ENCODE results near the gene PIK3CG.

Gene PIK3CG

DNA sequence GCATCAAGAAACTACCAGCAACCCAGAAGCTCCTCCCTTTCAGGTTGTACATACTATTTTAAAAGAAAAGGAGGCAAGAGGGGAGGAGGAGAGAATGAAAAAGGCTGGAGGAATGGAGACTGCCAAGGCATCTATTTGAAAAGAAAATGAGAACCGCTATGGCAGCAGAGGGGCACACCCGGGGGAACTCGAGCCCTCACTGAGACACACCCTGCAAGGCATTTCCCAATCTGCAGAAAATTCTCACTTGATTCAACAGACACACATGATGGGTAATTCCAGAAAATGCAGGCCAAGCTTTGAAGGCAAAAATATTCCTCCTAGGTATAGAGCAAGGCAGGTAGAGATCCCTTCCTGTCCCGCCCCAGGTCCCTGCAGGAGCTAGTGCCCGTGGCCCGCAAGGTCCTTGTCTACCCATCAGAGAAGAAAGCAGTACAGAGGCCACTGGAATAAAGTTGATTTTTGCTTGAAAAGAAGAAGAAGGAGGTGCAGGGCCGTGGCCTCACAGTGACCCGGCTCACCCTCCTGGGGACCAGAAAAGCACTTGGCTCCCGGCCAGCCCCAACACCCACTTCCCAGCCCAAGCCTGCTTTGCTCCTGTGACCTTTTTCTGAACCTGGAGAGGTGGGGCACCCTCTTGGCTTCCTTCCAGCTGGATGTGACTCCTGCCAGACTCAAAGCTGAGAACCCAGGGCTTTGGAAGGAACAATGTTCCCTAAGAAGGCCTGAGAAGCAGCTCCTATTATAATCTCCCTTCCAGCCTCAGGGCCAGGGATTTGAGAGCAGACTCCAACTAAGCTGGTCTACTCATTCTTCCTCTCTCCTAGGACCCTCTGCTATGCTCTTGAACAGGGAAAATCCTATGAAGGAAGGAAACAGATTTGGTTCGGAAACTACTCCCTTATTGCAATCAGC lies 6.2 kb upstream of the PIK3CG start:
- DNase-seq (ENCODE audit: low spot score), result no peak

DNA sequence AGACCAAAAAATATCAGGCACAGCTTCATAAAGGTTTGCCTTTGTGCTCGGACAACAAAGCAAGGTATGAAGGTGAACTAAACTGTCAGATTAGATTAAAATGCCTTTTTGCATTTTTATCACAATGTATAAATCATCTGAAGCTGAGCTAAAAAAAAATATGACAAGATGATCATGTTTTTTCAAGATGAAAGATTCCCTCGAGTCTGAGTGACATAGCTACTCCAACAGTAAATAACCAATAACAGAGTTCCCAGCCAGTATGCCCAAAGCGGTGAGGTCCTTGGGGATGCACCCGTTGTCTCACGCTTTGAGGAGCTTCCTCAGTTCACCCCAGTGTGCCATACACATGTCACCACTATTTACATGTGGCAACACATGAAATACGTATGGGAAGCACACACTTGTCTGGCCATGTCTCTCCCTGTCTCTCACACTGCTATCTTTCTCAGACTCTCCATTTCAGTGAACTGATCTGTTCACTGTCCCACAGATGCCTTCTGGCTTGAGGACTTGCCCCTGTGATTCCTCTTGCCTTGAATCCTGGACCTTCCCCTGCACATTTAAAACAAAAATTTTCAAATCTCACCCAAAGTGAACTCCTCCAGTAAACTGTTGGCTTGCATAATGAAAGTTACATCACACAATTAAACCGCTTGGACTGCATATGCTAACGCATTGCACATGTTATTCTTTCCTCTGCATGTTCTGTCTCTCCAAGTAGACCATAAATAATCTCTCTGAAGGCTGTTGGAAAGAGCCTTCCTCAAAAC lies 2.6 kb upstream of the PIK3CG start:
- DNase-seq (ENCODE audit: low spot score), result no peak

DNA sequence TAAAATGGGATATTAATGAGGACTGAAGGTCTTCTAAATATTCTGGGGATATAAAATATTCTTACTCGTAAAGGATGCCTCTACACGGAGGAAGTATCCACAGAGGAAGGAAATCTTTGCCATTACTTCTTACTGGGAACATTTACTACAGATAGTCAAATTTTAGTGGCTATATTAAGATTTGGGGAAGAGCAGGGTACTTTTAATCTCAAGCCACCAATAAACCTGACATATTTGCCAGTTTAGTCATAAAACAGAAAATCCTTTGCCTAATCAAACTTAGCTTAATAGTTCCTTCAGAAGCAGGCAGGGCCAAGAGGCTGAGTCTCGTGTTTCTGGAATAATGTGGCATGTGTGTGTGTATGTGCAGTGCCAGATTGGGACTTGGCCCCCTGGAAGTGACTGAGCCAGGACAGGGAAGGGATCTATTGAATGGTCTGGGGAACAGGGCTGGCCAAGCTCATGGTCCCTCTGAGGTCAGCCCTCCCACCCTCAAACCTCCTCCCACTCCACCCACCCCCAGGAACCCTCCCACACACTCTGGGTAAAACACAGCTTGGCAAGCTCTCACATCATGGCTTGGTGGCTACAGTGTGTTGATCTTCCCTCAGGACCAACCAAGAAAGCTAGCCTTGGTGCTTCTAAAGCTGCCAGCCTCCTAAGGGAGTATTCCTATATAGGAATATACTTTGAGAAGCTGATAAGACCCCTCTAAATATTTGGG lies 1.6 kb upstream of the PIK3CG start:
- no peak for DNase-seq (ENCODE audit: low spot score)

DNA sequence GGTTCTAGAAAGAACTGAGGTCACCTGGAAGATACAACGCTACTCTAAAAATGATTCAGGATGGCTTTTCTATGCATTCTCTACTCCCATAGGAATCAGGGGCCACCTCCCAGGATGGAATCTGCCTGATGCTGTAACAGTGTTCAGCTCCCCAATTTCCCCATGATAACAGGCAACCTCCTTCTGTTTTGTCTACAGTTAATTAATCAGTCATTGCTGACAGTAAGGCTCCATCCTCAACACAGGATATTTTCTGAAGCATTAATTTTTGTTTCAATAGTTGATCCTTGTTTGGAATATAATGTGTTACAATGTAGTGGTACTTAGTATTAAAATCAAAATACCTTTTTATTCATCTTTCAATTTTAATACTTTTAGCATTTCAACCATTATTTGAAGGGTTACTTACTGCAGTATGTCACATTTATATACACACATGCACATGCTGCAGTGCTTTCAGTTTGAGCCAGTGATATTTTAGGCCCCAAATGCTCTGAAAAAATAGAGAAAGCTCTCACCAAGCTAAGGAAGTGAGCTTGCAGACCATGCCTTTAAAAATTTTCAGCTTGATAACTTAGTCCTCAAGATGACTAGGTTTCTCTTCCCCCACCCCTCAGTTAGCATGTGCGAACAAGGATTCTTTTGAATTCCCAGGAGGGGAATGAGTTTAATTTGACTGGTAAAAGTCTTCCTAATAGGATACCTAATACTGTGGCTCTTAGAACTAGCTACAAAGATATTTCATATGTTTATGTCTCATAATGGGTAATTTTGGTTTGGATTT lies 592 bp upstream of the PIK3CG start:
- no peak for DNase-seq (ENCODE audit: low spot score)

DNA sequence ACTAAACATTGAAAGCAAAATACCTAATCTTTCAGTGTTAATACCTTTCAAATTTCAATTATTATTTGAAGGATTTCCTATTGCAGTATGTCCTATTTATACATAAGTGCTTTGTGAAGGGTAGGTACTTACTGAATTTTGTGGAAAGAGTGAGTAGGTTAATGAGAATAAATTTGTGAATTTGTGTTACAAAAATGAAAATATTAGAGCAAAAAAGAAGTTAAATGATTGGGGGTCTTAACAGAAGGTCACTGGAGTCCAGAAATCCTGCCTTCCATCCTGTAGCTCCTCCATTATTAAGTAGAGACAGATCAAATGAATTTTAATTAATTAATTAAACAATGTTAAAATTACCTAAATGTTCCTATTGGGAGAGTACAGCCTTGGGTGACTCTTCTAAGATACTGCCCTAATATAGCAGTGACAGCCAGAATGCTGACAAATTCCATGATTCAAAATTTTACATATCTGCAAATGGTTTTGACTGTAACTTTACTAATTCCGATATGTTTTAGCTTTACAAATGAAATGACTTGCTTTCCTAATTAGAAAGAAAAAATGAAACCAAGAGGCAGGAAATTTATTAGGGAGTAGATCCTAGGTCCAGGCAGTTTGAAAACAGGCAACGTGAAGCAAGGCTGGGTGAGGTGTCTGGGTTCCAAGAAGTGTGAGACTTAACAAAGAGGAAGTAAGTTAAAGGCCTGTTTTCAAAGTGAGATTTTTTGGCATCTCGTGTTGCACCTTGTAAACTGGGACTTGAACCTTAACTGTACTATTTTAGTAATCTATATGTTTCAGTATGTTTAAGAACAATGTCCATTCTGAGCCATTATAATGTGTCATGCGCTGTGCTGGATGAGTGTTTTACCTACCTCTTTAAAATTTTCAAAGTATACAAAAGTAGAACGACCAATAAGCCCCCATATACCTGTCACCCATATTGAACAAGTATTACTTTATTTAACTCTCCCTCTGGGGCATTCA lies 1.5 kb downstream of the PIK3CG start:
- no peak for DNase-seq (ENCODE audit: low spot score)

DNA sequence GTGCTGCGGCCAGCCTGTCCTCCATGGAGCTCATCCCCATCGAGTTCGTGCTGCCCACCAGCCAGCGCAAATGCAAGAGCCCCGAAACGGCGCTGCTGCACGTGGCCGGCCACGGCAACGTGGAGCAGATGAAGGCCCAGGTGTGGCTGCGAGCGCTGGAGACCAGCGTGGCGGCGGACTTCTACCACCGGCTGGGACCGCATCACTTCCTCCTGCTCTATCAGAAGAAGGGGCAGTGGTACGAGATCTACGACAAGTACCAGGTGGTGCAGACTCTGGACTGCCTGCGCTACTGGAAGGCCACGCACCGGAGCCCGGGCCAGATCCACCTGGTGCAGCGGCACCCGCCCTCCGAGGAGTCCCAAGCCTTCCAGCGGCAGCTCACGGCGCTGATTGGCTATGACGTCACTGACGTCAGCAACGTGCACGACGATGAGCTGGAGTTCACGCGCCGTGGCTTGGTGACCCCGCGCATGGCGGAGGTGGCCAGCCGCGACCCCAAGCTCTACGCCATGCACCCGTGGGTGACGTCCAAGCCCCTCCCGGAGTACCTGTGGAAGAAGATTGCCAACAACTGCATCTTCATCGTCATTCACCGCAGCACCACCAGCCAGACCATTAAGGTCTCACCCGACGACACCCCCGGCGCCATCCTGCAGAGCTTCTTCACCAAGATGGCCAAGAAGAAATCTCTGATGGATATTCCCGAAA lies 2.7 kb downstream of the PIK3CG start:
- no peak for DNase-seq (ENCODE audit: low spot score)

DNA sequence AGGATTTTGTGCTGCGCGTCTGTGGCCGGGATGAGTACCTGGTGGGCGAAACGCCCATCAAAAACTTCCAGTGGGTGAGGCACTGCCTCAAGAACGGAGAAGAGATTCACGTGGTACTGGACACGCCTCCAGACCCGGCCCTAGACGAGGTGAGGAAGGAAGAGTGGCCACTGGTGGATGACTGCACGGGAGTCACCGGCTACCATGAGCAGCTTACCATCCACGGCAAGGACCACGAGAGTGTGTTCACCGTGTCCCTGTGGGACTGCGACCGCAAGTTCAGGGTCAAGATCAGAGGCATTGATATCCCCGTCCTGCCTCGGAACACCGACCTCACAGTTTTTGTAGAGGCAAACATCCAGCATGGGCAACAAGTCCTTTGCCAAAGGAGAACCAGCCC lies 3.3 kb downstream of the PIK3CG start:
- DNase-seq (ENCODE audit: low spot score), result no peak

DNA sequence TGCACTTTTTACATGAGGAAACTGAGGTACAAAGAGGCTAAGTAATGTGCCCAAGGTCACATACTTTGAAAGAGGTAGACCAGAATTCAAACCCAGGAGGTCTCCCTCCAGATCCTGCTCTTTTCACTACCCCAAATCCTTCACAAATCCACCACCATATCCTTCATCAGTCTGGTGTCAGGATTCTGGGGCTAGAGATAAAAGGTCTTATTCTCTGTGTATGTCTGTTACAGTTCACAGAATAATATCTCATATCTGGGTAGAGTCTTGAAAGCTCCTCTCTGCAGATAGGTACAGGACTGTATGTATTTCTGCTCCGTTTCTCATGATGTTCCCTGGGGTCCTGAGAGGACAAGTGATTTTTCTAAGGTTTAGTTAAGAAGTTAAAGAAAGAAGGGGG lies 4.9 kb downstream of the PIK3CG start:
- no peak for DNase-seq (ENCODE audit: low spot score)

DNA sequence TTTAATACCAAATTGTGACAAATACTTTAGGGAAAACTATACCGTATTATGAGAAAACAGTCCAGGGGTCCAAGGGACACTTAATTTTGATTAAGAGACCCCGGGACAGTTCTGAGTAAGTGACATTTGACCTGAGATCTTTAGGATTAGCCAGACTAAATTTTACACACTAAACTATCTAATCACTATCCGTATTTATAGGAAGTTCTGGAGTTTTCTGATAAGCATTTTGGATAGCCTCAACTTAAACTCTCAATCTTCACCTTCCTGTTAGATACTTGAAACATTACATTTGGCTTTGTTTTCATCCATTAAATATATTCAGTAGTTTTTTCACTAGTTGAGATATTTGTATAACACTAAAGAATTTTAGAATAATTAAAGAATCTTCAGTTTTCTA lies 5.4 kb downstream of the PIK3CG start:
- no peak for DNase-seq (ENCODE audit: low spot score)

GRCh38 chr7:106870983-106871410 lies 5.9 kb downstream of the PIK3CG start:
- DNase-seq (ENCODE audit: low spot score), result no peak

DNA sequence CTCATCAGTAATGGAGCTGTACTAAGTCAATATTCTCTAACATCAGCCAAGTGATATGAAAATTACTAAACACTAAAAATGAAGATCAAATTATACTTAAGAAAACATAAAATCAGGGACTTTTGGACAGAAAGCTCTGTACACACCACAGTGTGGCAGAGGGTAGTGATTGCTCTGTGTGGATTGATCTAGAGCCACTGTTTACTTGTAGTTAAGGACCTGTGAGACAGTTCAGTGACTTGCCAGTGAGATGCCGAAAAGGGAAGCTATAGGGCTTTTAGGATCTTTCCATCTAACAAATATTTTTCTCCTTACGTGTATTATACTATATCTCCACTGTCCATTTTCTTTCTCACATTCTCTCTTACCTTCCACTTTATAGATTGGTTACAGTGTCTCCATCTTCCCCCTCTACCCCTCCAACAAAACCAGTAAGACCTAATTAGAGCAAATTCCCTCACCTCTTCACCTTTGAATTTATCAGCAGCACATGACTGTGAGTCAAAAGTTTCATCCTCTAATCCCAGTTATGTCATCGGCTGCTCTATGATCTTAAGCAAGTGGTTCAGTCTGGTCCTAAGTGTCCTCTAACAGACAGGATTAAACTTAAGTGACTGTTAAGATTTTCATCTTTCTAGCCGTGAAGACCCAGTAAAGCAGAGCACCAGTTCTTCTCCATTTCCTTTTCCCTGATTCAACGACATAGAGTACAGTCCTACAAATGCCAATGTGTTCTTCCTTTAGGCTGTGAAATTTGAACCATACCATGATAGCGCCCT lies 6.9 kb downstream of the PIK3CG start:
- DNase-seq (ENCODE audit: low spot score), result no peak

DNA sequence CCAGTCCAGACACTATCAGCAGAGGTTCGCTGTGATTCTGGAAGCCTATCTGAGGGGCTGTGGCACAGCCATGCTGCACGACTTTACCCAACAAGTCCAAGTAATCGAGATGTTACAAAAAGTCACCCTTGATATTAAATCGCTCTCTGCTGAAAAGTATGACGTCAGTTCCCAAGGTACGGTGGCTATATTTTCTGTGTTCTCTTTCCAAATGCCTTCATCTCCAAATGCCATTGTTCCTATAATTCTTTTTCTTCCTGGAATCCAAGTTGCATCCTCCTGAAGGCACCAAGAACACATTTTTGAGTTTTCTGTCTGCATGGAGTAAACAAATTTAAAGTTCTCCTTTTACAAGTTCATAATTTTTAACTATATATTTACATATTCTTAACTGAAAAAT lies 7.7 kb downstream of the PIK3CG start:
- DNase-seq (ENCODE audit: low spot score), result no peak

DNA sequence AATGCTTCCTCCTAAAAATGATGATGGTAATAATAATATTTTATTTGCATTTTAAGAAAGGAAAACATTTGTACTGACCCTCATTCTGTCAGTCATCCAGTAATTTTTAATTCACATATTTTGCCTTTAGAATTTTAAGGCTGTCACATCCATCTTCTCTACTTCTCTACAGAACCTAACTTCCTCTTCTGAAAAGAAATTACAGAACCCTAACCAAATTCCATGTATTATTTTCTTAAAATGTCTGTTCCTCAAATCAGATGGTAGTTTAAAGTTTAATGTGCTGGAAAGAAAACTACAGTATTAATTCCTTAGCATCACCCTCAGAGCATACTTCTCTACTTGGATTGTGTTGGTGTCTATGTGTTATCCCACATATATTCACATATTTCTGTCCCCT lies 9.0 kb downstream of the PIK3CG start:
- no peak for DNase-seq (ENCODE audit: low spot score)

DNA sequence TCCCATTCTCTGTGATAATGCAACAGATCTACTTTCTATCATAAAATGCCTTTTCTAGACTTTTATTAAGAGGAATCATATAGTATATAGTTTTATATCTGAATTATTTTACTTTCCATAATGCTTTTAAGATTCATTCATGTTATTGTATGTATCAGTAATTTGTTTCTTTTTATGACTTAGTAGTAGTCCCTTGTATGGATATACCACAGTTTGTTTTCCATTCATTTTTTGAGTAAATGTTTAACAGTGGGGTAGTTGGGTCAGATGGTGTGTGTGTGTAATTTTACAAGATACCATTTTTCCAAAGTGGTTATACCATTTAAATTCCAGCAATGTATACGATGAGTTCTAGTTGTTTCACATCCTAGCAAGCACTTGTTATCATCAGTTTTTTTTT lies 10.4 kb downstream of the PIK3CG start:
- no peak for DNase-seq (ENCODE audit: low spot score)

- no peak for DNase-seq (ENCODE audit: low spot score)
These were observed 13.8 kb downstream of the PIK3CG start for GRCh38 chr7:106878748-106879439.

- no peak for DNase-seq (ENCODE audit: low spot score)
These were observed 16.9 kb downstream of the PIK3CG start for GRCh38 chr7:106881984-106882383.

GRCh38 chr7:106883456-106884026 lies 18.5 kb downstream of the PIK3CG start:
- DNase-seq (ENCODE audit: low spot score), result no peak

GRCh38 chr7:106885652-106886051 lies 20.6 kb downstream of the PIK3CG start:
- no peak for DNase-seq (ENCODE audit: low spot score)

Measured in iPS-NIHi11 (cell line).